ENCODE data around the gene DAPK3.
A peak's percentile ranks its signal among the peaks of the same experiment; 100 is the strongest.

The DAPK3 gene

DNA sequence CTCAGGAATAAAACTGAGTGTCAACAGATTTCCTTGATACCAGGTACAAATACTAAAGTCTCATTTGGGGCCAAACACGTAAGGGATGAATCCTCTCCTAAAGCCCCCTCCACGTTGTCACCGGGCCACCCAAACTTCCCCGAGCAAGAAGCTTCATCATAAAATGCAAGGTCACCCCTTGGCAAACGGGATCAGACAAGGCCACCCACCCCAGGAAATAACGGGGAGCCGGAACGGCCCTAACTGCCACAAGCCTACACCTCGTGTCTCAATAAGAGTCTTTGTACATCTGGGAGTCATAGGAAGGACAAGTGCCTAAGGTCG, 13.6 kb upstream of the DAPK3 start:
- DNase-seq (ENCODE audit: low read depth, low spot score) = no peak
- TF ChIP-seq, protein P1, sequence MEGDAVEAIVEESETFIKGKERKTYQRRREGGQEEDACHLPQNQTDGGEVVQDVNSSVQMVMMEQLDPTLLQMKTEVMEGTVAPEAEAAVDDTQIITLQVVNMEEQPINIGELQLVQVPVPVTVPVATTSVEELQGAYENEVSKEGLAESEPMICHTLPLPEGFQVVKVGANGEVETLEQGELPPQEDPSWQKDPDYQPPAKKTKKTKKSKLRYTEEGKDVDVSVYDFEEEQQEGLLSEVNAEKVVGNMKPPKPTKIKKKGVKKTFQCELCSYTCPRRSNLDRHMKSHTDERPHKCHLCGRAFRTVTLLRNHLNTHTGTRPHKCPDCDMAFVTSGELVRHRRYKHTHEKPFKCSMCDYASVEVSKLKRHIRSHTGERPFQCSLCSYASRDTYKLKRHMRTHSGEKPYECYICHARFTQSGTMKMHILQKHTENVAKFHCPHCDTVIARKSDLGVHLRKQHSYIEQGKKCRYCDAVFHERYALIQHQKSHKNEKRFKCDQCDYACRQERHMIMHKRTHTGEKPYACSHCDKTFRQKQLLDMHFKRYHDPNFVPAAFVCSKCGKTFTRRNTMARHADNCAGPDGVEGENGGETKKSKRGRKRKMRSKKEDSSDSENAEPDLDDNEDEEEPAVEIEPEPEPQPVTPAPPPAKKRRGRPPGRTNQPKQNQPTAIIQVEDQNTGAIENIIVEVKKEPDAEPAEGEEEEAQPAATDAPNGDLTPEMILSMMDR (IDR thresholded peaks at IDR 0.05; ENCODE audit: low read depth, low read length) = no peak
- in situ Hi-C loops (cut with HindIII; ENCODE audit: low sequenced_read_pairs) = no loop called here
- peak overlapping the region; percentile 84 for H3K4me3 ChIP-seq (ENCODE audit: low read depth, low read length)

DNA sequence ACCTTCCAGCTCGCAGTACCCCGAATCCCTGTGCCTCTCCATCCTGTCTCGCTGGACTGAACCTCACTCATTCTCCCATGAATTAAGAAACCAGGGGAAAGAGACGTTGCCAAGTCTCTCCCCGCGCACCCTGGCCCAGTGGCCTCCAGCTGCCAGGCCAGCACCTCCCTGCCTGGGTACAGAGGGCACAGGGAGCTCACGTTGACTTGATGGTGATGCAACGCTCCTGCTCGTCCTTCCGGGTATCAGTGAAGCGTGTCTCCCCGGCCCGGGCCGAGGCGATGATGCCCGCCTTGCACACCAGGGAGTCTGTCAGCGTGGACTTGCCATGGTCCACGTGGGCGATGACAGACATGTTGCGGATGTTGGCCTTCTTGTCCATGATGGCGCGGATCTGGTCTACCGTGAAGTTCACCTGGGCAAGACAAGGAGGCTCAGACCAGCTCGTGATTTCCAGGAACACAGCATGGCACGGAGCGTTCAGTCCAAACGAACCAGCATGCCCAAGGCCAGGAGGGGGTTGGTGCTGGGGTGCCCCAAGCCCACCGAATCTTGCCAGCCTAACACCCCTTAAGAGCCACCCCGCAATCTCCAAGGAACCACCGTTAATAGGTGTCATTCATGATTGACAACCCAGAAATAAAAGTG, 13.2 kb upstream of the DAPK3 start:
- TF ChIP-seq, protein P1 (IDR thresholded peaks at IDR 0.05; ENCODE audit: low read depth, low read length) = no peak
- peak; percentile 33 for DNase-seq (ENCODE audit: low read depth, low spot score)
- in situ Hi-C loops (cut with HindIII; ENCODE audit: low sequenced_read_pairs) = no loop called here
- peak overlapping the region; percentile 84 for H3K4me3 ChIP-seq (ENCODE audit: low read depth, low read length)

DNA sequence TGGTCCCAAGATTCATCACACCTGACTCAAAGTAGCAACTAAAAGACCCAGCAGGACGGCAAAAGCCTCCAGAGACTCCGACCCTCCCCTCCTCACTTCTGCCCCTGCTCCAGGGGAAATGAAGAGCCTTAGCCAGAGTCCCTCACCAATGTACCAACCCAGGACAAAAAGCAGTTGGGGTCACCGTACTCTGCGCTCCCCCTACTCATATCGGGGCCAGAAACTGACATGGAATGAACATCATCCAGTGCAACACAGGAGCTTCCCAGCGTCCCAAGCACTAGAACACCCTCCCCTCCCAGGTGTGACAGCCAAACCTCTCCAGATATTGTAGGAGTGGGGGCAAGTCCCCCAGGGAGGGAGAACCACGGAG, 12.6 kb upstream of the DAPK3 start:
- in situ Hi-C loops (cut with HindIII; ENCODE audit: low sequenced_read_pairs) = no loop called here
- no peak for DNase-seq (ENCODE audit: low read depth, low spot score)
- peak overlapping the region; percentile 84 for H3K4me3 ChIP-seq (ENCODE audit: low read depth, low read length)
- TF ChIP-seq, protein P1 (IDR thresholded peaks at IDR 0.05; ENCODE audit: low read depth, low read length) = no peak

- in situ Hi-C loops (cut with HindIII; ENCODE audit: low sequenced_read_pairs) = no loop called here
- TF ChIP-seq, protein P1 (IDR thresholded peaks at IDR 0.05; ENCODE audit: low read depth, low read length) = no peak
- peak; percentile 39 for DNase-seq (ENCODE audit: low read depth, low spot score)
- peak overlapping the region; percentile 84 for H3K4me3 ChIP-seq (ENCODE audit: low read depth, low read length)
These were observed 12.0 kb upstream of the DAPK3 start for GRCh38 chr19:3982701-3983541.

DNA sequence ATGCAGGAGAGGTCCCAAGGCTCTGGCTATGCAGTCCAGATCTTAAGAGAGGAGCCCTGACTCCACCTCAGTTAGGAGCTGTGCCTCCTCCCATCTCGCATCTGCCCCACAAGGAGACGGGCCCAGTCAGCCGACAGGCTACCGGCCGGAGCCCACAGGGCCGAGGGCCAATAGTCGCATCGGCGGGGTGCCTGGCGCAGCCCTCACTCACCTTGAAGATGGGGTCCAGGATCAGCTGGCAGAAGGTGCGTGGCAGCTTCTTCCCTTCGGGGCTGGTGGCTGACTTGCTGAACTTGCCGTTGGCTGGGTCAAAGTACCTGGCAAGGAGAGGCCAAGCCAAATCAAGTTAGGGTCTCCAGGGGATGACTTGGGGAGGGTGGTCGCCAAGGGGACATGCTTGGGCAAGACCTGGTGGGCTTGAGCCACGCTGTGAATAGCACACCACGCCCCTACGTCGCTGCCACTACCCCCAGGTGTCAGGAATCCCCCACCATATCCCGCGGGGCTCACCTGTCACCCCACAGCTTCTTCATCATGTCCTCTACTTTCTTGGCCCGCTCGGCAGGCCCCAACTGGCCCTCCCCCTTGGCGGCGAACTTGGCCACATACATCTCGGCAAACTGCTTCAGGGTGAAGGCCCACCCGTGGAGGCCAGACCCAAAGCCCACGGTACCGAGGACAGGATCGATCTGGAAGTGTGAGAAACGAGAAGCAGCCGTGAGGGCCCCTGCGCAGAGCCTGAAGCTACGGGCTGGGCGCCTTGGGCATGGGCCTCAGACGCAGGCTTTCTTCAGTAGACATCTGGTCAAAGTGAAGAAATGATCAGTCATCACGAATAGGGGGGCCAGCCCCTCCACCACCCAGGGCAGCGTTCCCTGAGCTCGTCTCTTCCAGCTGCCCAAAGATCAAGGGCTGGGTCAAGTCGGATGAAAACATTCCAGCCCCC, 11.1 kb upstream of the DAPK3 start:
- no peak overlapping the region for H3K4me3 ChIP-seq (ENCODE audit: low read depth, low read length)
- in situ Hi-C loops (cut with HindIII; ENCODE audit: low sequenced_read_pairs) = no loop called here
- TF ChIP-seq, protein P1 (IDR thresholded peaks at IDR 0.05; ENCODE audit: low read depth, low read length) = no peak
- no peak for DNase-seq (ENCODE audit: low read depth, low spot score)

GRCh38 chr19:3981373-3981735, 10.5 kb upstream of the DAPK3 start:
- no peak overlapping the region for H3K4me3 ChIP-seq (ENCODE audit: low read depth, low read length)
- in situ Hi-C loops (cut with HindIII; ENCODE audit: low sequenced_read_pairs) = no loop called here
- no peak for DNase-seq (ENCODE audit: low read depth, low spot score)
- TF ChIP-seq, protein P1 (IDR thresholded peaks at IDR 0.05; ENCODE audit: low read depth, low read length) = no peak
